Measurements from ENCODE around the gene FOXK1.

The FOXK1 gene

DNA sequence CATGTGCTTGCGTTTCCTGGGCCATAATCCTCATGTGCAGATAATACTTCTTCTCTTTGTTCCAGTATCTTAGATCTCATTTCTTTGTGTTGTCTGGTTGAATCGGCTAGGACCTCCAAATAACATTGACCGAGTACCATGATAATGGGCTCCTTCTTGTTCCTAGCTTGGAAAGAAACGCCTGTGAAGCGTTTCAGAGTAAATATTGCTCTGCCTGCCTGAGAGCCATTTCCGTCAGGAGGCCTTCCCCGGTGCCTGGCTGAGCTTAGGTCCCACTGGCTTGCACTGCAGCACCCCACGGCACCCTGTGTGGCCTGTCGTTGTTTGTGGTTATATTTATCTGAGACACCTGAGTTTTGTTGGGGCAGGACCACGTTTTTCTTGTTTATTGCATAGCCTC, 17.7 kb downstream of the FOXK1 start:
- TF ChIP-seq, protein P1, sequence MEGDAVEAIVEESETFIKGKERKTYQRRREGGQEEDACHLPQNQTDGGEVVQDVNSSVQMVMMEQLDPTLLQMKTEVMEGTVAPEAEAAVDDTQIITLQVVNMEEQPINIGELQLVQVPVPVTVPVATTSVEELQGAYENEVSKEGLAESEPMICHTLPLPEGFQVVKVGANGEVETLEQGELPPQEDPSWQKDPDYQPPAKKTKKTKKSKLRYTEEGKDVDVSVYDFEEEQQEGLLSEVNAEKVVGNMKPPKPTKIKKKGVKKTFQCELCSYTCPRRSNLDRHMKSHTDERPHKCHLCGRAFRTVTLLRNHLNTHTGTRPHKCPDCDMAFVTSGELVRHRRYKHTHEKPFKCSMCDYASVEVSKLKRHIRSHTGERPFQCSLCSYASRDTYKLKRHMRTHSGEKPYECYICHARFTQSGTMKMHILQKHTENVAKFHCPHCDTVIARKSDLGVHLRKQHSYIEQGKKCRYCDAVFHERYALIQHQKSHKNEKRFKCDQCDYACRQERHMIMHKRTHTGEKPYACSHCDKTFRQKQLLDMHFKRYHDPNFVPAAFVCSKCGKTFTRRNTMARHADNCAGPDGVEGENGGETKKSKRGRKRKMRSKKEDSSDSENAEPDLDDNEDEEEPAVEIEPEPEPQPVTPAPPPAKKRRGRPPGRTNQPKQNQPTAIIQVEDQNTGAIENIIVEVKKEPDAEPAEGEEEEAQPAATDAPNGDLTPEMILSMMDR (IDR thresholded peaks at IDR 0.05; ENCODE audit: low read depth, low read length, missing control alignments): no peak
- no peak overlapping the region for H3K4me3 ChIP-seq (ENCODE audit: low read depth, low read length)
- no peak for DNase-seq (ENCODE audit: low read depth)

DNA sequence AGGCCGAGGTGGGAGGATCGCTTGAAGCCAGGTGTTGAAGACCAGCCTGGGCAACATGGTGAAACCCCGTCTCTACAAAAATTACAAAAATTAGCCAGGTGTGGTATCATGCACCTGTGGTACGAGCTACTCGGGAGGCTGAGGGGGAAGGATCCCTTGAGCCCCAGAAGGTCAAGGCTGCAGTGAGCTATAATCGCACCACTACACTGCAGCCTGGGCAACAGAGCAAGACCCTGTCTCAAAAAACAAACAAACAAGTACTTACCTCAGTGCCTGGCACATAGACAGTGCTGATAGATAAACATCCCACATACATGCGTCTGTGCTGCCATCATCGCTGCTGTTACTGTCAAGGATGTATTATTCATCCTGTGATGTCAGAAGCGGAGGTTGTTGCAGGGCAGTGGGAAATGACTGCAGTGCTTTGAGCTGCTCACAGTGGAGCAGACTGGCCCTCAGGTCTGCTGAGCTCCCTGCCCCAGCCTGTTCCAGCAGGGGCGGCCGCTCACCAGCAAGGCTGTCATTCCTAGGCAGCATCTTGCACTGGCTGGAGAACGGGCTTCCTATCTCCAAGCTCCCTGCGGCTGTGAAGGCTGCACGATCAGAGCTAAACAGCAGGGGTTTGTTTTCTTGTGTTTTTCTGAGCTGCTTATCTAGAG, 18.6 kb downstream of the FOXK1 start:
- TF ChIP-seq, protein P1 (IDR thresholded peaks at IDR 0.05; ENCODE audit: low read depth, low read length, missing control alignments): no peak
- H3K4me3 ChIP-seq (ENCODE audit: low read depth, low read length): no peak overlapping the region
- DNase-seq (ENCODE audit: low read depth): no peak

DNA sequence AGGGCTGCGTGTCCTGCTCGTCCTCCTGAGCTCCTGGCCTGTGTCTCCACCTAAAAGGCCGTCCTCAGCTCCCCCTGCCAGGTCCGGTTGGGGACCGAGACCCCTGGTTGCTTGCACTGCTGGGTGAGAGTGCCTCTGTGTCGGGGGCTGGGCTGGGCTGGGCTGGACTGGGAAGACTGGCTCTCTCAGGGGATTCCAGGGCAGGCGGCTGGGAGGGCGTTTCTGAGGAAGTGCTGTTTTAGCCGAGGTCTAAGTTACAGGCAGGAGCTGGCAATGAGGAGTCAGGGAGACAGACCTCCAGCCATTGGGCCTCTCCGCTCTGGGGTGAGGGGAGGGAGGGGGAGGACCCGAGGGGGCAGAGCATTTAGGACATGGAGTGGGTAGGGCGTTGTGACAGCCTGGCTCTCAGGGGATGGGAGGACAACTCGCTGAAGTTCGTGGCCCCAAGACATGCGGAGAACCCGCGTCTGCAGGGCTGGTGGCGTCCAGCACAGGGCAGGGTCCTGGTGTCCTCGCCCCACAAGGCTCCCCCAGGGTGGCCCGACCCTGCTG, 20.9 kb downstream of the FOXK1 start:
- no peak overlapping the region for H3K4me3 ChIP-seq (ENCODE audit: low read depth, low read length)
- TF ChIP-seq, protein P1 (IDR thresholded peaks at IDR 0.05; ENCODE audit: low read depth, low read length, missing control alignments): no peak
- no peak for DNase-seq (ENCODE audit: low read depth)

DNA sequence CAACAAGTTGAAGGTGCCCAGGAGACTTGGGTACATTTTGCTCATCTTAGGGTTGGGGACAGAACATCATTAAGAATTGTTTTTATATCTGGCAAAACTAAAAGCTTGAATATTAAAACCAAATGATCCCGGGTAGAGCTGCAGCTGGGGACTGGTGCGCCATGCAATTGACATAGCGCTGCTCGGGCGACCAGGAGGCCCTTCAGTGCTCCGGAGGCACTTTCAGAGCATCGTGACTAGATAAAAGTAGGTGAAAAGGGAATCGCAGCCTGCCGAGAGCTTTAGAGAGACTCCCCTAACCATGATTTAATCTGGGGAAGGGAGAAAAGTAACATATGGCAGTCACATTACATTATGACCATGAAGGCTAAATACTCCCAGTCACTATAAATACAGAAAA, 21.4 kb downstream of the FOXK1 start:
- DNase-seq (ENCODE audit: low read depth): no peak
- no peak overlapping the region for H3K4me3 ChIP-seq (ENCODE audit: low read depth, low read length)
- TF ChIP-seq, protein P1 (IDR thresholded peaks at IDR 0.05; ENCODE audit: low read depth, low read length, missing control alignments): no peak

DNA sequence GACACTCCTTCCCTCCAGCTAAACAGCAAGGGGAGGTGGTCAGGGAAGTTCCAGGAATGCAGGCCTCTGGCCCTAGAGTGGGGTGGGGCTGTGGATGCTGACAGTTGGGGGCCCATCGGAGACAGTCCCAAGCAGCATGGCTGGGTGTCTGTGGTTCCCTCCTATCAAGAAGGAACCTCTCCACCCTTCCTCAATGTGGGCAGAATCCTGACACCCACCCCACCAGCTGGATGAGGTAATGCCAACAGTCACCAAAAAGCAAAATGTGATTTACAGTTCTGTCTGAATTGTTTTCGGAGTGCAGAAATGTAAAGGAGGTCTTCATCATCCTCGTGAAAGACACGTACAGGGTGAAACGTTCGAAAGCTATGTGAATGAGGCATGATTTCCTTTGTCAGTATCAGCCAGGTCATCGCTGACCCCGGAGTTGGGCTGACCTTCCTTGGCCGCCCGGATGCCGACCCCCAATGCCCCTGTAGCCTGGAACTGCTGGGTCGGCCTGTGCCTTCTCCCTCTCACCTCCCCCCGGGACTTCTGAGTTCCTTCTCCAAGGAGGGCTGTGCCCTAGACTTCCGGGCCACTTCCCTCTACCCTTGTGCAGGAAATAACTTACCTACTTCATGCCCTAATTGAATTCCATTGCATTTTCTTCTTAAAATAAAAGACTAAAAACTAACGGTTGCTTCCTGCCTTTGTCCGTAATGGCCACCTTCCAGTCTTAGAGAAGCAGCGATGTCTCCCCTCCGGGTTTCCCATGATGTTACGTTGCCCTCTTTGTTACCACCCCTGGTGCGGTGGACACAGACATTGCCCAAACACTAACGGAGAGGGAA, 24.5 kb downstream of the FOXK1 start:
- no peak for DNase-seq (ENCODE audit: low read depth)
- TF ChIP-seq, protein P1 (IDR thresholded peaks at IDR 0.05; ENCODE audit: low read depth, low read length, missing control alignments): no peak
- H3K4me3 ChIP-seq (ENCODE audit: low read depth, low read length): no peak overlapping the region

DNA sequence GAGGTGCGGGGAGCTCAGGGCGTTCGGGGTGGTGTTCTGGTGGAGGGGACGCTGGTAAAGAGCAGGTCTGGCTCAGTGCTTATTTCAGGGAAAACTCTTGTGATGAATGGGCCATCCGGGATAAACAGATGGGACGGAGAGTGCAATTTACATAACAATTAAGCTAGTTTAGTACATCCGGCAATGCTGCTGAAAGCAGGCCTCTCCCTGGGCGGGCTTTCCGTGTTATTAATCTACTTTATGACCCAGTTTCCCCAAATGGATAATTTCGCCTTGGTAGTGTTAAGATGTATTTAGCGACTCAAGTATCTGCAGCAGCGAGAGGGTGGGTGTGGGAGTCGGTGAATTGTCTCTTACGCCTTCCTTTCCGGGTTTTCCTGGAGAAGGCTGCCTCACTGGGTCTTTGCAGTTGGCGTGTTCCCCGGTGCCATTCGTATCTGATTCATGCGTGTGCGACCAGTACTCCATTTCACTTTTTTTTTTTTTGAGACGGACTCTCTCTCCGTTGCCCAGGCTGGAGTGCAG, 25.2 kb downstream of the FOXK1 start:
- DNase-seq (ENCODE audit: low read depth): no peak
- TF ChIP-seq, protein P1 (IDR thresholded peaks at IDR 0.05; ENCODE audit: low read depth, low read length, missing control alignments): no peak
- no peak overlapping the region for H3K4me3 ChIP-seq (ENCODE audit: low read depth, low read length)
